SK-N-MC (cell line): ENCODE data around the gene CALCB.
A peak's percentile ranks its signal among the peaks of the same experiment; 100 is the strongest.
"Not testable (repeated sequence)": the region's sequence is repeated elsewhere in the genome, so short reads cannot be mapped to it uniquely, and the experiment has no call there.

Source experiments
- DNase-seq: peaks from one replicate; pipeline ENCODE4 v3.0.0-alpha.2; 2011; ENCODE audit warnings: low read depth, low spot score
- H3K27ac ChIP-seq: fragments of 200-600 bp; sonication (generic); 2 replicates; pipeline ENCODE4 v1.5.1; 2016; ENCODE audit warnings: mixed run types
- H3K36me3 ChIP-seq: fragments of 200-600 bp; sonication (generic); 2 replicates; pipeline ENCODE4 v1.6.1; 2017; ENCODE audit warnings: antibody characterized with exemption, low read length, mixed read lengths; ENCODE audit not compliant: insufficient read depth
- H3K4me3 ChIP-seq: fragments of 200-600 bp; sonication (generic); 2 replicates; pipeline ENCODE4 v1.5.1; 2016
- H3K9ac ChIP-seq: fragments of 200-600 bp; sonication (generic); 2 replicates; pipeline ENCODE4 v1.8.0; 2017; ENCODE audit warnings: mixed run types, mixed read lengths; ENCODE audit not compliant: insufficient read length
- H3K9me3 ChIP-seq: fragments of 200-600 bp; sonication (generic); 2 replicates; pipeline ENCODE4 v1.6.1; 2017; ENCODE audit warnings: low read depth, mild to moderate bottlenecking, antibody characterized with exemption, low read length, moderate library complexity, mixed read lengths
- EZH2 ChIP-seq: fragments of 200-600 bp; sonication (generic); IDR thresholded peaks from one replicate; pipeline ENCODE4 v1.6.1; 2017; ENCODE audit warnings: antibody characterized with exemption
- FOXP2 ChIP-seq: optimal IDR thresholded peaks from 2 replicates; pipeline ENCODE3; 2011; ENCODE audit warnings: mild to moderate bottlenecking, moderate library complexity; ENCODE audit not compliant: insufficient read depth; ENCODE audit errors: extremely low read length, control extremely low read depth
- POLR2AphosphoS5 ChIP-seq: IDR thresholded peaks from 2 replicates; pipeline ENCODE4 v1.6.1; 2012; ENCODE audit warnings: mild to moderate bottlenecking, low read depth, low read length, borderline replicate concordance

CALCB gene, protein sequence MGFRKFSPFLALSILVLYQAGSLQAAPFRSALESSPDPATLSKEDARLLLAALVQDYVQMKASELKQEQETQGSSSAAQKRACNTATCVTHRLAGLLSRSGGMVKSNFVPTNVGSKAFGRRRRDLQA

DNA sequence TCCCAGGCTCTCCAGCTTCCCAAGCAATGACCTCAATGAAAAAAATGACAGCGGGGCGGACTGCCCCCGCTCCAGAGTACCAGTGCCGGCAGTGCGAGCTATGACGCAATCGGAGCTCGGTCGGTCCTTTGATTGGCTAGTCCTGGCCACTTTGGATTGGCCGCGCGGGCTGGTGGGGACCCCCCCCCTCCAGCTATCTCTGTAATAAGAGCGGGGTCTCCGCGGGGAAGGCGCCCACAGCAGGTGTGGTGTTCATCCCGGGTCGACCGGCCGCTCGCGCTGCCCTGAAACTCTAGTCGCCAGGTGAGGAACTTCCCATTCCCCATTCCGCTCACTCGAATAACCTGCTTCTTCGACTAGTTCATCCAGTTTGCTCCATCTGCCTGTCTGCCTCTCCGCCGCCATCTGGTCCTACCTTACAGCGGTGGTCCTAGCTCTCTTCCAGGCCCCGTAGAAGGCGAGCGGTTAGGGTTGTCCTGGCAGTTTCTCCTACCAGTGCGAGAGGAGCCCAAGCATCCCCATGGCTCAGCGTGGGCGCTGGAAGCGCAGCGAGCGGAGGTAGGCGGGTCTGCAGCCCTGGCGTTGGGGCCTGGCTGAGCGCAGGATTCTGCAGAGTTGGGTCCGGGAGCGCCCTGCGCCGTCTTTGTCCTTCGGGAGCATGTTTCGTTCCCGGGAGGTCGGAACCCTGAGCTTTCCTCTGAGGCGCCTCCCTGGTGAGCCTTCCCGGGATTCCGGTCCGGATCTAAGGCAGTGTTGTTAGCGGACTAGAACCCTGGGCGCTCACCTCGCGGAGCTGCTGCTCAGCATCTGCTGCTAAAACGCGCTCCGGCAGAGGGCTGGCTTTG, at the start of gene CALCB:
CALCB (plus strand) TSS at position 233 of the 845 bp plus-strand sequence. CDS start 1,126 bp downstream, outside the sequence.
- H3K4me3 ChIP-seq, result peak within 1 kb of the TSS; percentile 68
- no peak for DNase-seq

DNA sequence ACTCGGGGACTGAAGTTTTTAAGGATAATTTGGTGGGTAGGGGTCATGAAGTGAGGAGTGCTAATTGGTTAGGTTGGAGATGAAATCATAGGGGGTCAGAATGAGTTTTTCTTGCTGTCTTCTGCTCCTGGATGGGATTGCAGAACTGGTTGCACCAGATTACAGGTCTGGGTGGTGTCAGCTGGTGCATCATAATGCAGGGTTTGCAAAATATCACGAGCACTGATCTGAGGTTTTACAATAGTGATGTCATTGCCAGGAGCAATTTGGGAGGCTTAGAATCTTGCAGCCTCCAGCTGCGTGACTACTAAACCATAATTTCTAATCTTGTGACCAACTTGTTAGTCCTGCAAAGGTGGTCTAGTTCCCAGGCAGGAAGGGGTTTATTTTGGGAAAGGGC, 46.4 kb upstream of the CALCB start:
- H3K27ac ChIP-seq, result no peak overlapping the region
- no peaks in the 10 kb centered on the region for H3K36me3 ChIP-seq
- H3K4me3 ChIP-seq, result no peak overlapping the region
- DNase-seq, result no peak
- no peak overlapping the region for H3K9ac ChIP-seq
- TF ChIP-seq EZH2, result no peak
- no peak for TF ChIP-seq POLR2AphosphoS5
- TF ChIP-seq FOXP2, result no peak
- 0 out of 2 replicates have a peak, but pooled peaks cover 3% of the 10 kb centered on the region for H3K9me3 ChIP-seq

More for the DNA sequence above, at the start of gene CALCB:
- Histone ChIP-seq H3K27ac (no peak within 1 kb of the TSS), H3K36me3 (no peaks in the 10 kb centered on the region), H3K9ac (no peak within 1 kb of the TSS), H3K9me3 (no peaks in the 10 kb centered on the region)
- TF ChIP-seq EZH2 (no peak), FOXP2 (no peak), POLR2AphosphoS5 (no peak)

DNA sequence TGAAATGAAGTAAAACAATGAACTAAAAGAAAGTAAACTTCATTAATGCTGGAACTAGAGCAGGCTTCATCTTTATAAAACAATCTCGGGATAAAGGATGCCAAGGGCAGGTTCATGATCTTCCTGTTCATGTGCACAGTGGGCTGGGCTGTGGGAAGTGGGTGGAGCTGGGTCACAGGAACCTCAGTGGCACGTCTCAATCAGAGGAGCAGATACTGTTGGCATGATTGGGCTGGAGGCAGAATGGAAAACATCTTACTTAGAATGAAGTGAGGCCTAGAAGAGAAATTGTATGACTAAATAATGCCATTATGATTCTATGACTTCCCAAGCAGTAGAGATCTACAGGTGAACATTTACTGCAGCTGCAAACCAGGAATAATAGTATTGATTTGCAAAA, 45.4 kb upstream of the CALCB start:
- Histone ChIP-seq H3K27ac (no peak overlapping the region), H3K36me3 (no peaks in the 10 kb centered on the region), H3K4me3 (no peak overlapping the region), H3K9ac (no peak overlapping the region), H3K9me3 (no peaks in the 10 kb centered on the region)
- TF ChIP-seq POLR2AphosphoS5 (no peak), FOXP2 (no peak), EZH2 (no peak)
- no peak for DNase-seq

DNA sequence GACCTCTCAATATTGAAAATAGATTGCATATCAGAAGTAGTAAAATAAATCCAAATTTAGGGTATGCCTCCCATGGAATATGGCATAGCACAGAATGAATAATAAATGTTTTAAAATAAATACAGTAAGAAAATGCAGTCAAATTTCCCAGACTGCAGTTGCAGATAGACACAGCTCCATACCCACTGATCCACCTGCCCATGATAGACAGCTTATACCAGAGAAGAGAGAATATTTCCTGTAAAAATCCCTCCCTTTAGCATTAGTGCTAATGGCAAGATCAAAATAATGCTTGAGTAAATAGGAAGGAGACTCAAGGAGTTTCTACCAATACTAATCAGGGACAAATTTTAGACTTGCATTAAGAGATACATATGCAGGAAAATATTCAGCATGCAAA, 45.0 kb upstream of the CALCB start:
- H3K9ac ChIP-seq, result no peak overlapping the region
- DNase-seq, result no peak
- H3K9me3 ChIP-seq, result no peaks in the 10 kb centered on the region
- no peaks in the 10 kb centered on the region for H3K36me3 ChIP-seq
- H3K27ac ChIP-seq, result no peak overlapping the region
- no peak overlapping the region for H3K4me3 ChIP-seq
- TF ChIP-seq FOXP2 (no peak), POLR2AphosphoS5 (no peak), EZH2 (no peak)

DNA sequence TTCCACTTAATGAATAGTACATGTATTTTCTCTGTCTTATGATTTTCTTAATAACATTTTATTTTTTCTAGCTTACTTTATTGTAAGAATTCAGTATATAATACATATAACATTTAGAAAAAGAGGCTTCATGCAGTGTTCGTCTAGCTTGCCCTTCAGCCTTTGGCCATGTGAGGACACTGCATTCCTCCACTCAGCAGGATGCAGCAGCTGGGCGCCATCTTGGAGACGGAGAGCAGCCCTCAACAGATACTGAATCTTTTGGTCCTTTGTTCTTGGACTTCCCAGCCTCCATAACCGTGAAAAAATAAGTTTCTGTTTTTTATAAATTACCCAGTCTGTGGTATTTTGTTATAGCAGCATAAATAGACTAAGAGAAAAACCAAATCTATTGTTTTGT, 41.4 kb upstream of the CALCB start:
- H3K9ac ChIP-seq, H3K9me3 ChIP-seq, H3K27ac ChIP-seq, H3K4me3 ChIP-seq, DNase-seq, H3K36me3 ChIP-seq: not testable (repeated sequence)

DNA sequence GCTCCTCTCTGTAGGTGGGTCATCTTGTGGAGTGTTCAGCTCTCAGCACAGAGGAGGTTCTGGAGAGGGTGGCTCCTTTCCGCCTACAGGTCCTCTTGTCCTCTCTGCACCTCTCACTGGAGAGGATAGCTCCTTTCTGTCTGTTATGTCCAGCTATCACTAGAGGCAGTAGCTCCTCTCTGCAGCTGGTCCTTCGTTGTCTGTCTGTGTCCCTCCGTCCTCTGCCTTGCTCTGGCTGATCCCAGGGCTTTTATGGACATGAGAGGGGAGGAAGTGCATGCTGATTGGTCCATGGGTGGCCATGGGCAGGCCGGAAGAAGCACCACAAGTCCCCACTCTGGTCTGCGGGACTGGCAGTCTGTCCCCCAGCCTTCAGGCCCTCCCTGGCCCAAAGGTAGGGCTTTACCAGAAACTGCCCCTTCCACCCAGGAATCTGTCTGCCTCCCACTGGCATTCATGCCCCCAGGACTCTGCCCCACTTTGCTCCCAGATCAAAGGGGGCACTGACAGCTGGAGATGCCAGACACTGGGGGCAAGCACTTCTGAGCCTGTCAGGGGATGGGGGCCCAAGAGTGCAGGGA, 38.6 kb upstream of the CALCB start:
- no peak for TF ChIP-seq EZH2
- no peak for TF ChIP-seq POLR2AphosphoS5
- no peak for TF ChIP-seq FOXP2
- H3K9me3 ChIP-seq, result no peaks in the 10 kb centered on the region
- H3K36me3 ChIP-seq, result no peaks in the 10 kb centered on the region
- no peak overlapping the region for H3K27ac ChIP-seq
- DNase-seq, result no peak
- H3K9ac ChIP-seq, result no peak overlapping the region
- H3K4me3 ChIP-seq, result no peak overlapping the region

DNA sequence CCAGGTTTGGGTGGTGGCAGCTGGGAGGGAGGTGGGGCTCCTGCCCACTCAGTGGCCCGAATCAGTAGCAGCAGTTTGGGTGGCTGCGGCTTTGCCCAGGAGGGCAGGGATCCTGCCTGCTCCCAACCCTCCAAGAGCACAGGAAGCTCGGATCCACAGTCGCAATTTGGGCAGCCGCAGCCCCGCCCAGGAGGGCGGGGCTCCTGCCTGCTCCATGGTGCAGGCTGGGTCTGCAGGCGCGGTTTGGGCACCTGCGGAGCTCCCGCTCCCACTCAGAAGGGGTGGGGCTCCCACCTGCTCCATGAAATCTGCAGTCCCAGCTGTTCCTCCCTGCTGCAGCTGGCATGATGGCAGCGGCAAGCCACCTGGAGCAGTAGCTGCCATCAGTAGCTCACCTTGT, 38.1 kb upstream of the CALCB start:
- Histone ChIP-seq H3K9me3 (no peaks in the 10 kb centered on the region), H3K36me3 (no peaks in the 10 kb centered on the region), H3K27ac (no peak overlapping the region), H3K4me3 (no peak overlapping the region), H3K9ac (no peak overlapping the region)
- TF ChIP-seq POLR2AphosphoS5 (no peak), FOXP2 (no peak), EZH2 (no peak)
- DNase-seq, result no peak

DNA sequence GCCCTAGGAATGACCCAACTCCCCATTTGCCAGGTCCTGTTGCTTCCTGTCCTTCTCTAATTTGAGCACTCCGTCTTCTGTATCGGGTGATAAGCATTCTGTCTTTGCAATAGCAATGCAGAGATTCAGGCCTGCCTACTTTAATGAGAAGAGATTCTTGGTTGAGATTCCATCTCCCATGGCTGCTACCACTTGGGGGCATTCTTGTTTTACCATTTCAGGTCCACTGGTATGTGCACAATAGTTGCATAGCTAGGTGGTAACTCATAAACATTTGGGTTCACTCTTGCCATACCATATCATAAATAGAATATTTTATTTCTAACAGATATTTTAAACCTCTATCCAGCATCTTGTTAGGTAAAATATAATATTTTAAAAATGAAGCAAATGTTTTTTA, 34.4 kb upstream of the CALCB start:
- TF ChIP-seq POLR2AphosphoS5 (no peak), FOXP2 (no peak), EZH2 (no peak)
- no peaks in the 10 kb centered on the region for H3K36me3 ChIP-seq
- no peaks in the 10 kb centered on the region for H3K9me3 ChIP-seq
- no peak overlapping the region for H3K9ac ChIP-seq
- DNase-seq, result no peak
- H3K27ac ChIP-seq, result no peak overlapping the region
- H3K4me3 ChIP-seq, result no peak overlapping the region

DNA sequence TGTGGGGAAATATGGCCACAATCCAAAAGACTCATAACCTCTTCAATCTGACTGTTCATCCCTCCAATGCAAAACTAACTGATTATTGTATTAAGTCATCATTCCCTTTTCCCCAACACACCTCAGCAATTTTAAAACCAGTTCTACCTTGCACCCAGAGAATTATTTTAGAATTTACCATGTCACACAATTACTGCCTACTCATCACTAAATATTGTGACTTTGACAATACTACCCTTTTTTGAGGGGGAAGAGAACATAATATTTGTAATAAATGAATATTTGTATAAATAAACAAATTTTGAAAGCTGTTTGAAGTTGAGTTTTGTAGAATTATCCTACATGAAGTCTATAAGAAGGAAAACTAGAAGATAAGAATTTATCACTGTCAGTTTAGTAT, 28.2 kb upstream of the CALCB start:
- no peak for TF ChIP-seq FOXP2
- no peak for TF ChIP-seq POLR2AphosphoS5
- no peak for TF ChIP-seq EZH2
- Histone ChIP-seq H3K27ac (no peak overlapping the region), H3K36me3 (no peaks in the 10 kb centered on the region), H3K4me3 (no peak overlapping the region), H3K9me3 (no peaks in the 10 kb centered on the region), H3K9ac (no peak overlapping the region)
- DNase-seq, result no peak
